NCI-H446 (cell line): ENCODE data around the gene C1orf226.

Experiments used
- DNase-seq, 2 experiments: peaks; one replicate each; lab custom pipeline; 2025; lab: John Stamatoyannopoulos, UW

Gene C1orf226

GRCh38 chr1:162384601-162385279 lies 3.2 kb downstream of the C1orf226 start:
- no peak for DNase-seq

GRCh38 chr1:162385280-162385623 lies 3.7 kb downstream of the C1orf226 start:
- DNase-seq = no peak

DNA sequence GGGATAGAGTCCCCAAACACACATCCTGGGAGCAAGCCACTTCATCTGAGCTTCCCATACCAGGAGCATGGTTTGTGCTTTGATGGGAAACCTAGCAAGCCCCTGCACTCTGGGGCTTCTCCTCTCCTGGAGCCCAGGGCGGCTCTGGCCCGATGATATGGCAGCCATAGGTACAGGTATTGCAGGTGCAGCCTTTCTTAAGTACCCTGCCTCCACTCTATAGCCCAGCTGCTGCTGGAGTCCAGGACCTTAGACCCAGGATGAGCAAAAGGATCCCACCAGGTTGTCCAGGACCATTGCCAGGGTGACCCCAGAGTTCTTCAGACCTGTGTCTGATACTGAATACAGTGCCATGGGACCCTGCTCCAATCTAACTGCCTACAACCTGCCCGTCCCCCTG lies 4.2 kb downstream of the C1orf226 start:
- DNase-seq = no peak

DNA sequence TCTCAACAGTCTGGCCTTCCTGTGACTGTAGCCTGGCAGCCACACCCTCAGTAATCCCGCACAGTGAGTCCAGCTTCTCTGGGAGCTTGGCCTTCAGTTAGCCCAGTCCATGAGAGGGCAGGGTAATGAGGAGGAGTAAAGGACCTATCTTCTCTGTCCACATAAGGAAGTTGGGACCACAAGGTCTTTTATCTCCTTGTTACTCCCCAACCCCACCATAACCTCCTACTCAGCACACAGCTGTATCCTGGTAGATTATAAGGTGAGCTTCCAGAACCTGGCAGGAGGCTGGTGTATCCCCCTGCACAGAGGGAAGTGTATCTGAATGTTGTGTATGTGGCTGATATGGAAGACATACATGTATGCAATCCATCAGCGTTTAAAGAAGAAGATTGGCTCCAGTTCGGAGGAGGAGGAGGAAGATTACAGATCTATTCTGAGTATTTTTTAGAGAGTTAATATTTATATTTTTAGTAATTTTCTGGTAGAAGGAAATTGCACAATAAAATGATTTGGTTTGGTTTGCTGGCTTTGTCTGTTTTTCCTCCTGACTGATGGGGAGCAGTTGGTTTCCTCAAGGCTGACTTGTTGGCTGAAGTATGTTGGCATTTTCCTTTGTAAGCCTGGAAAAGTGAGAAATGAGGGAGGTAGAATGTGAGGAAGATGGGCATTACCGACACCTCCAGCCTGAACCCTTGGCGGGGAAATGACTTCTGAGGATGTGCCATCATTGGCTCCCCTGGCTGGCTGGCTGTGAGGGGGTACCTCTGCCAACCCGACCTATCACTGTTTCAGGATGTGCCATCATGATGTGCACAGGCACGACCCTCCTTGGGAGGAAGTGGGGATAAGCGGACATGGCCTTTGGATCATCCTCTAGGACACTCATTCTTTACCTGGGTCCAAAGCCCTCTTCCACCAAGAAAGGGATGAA lies 5.0 kb downstream of the C1orf226 start:
- no peak for DNase-seq

DNA sequence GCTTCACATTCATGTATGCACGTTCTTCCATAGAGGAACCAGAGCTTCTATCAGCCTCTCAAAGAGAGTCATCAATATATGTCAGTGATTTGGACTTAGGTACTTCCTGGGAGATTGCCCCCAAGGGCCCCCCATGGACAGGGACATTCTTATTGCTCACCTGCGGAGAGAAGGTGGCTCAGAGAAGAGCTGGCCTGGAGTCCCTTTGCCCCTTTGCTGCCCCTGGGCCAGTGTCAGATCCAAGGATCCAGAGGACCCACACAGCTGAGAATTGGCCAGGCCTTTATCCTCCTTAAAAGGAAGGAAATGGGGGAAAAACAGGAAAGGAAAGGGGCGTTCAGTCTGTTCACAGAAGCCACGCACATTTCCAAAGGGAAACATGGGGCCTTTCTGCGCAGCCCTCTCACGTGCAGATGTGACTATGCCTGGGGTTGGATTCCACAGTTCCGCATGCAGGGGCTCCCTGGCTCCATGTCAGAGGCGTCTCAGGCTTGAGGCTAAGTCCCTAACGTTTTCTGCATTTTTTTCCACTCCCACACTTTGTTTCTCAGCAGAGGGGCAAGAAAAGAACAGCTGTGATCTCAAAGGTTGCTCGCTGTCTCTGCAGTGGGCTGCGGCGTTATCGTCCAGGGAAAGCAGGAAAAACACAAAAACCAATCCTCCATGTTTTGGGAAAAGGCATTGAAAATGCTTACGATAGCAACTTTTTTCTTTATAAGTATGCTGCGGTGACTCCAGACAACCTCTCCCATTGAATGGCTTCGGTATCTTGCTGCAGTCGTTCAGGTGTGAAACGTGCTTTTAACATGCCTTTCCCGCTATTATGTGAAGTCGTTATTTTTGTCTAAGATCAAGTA lies 5.9 kb downstream of the C1orf226 start:
- DNase-seq = no peak

GRCh38 chr1:162388083-162388594 lies 6.6 kb downstream of the C1orf226 start:
- DNase-seq = no peak

DNA sequence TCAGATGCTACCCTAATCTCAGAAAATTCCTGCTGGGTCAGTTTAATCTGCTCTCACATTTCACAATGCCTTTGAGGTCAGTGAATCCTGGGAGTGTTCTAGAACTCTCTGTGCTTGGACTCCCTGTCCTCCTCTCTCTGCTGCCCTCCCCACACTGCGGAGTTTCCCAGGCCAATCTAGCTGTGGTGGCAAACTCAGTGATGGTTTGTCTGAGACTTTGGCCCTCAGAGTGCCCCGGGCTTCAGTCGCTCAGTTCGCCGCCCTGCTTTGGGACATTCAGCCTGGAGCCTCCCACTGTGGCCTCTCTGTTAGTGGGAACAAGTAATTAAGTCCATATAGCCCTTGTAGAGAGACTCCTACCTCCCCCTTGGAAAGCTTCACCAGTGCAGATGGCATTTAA lies 7.1 kb downstream of the C1orf226 start:
- DNase-seq = no peak

DNA sequence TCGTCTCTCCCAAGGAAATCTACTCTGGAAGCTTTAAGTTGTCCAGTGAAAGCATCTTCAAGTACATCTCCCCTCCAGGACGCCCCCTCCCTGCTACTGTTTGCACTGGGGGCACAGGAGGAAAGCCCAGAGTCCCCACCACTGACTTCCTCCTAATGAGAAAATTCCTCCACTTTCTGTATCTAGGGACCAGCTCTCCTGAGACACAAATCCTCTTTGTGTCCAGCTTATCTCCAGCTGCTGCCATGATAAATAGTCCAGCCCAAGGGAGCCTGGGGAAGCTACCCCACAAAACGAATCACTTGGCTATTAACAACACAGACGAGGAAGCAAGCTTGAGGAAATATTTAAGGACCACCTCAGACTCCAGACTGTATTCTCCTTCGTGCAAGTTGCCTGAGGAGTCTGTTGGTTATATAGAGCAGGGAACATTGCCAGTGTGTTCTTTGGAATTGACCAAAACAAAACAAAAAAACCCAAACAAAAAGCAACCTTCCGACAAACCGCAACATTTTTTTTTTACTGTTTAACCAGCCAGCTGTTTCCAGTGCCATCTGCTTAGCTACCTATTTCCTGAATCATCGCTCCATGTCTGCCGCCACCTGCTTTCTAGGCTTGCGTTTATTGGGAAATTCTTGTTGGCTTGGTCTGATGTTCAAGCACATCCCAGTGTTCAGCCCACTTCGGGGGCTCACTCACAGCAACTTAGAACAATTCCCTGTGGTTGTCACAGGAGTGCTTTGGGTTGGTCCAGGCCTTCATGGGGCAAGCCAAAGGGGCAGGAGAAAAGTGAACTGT lies 7.7 kb downstream of the C1orf226 start:
- DNase-seq = no peak

DNA sequence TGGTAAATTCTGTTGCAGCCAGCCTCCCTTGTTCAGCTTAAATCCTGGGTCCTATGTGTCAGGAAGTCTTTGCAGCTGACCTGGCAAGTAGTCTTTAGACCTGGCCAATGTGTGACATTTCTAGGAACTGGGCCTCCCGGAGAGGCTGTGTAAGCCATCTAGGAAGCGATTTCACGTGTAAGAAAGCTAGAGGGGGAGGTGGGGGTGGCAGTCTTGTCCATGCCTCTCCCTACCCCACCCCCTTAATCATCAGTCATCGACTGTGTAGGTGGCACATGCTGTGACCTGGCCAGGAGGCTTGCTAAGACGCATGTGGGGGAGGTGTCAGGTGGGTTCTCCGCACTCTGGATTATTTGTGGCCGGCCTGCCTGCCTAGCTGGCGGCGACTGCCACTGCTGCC lies 8.4 kb downstream of the C1orf226 start:
- no peak for DNase-seq

DNA sequence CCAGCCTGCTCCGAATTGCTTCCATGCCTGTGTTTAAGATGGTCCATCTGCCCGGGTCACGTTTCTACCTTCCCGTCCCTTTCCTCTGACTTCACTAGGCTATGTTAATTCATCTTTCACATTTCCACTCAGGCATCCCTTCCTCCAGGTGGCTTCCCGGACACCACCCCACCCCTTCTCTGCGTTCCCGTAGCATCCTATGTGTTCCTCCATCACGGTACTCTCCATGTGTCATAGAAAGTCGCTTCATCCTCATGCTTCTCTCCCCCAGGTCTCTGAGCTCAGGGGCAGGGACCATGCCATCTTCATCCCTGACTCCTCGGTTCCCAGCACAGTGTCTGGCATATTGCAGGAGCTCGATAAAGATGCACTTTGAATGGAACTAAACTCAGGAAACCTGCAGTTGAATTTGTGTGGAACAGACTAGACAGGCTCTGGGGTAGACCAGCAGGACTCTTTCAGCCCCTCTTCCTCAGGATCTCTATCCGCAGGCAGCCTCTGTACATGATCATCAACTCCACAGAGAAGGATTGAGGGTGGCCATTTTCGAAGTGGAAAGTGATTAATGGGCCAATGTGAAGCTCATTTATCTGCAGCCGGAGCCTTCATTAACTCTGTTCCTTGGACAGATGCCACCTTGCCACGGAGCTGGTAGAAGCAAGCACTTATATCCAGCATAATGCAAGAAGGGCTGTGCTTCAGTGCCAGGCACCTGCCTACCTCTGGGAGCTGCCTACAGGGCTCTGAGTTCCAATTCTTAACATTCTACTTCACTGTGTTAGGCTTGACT lies 9.1 kb downstream of the C1orf226 start:
- DNase-seq = peak in 1 of 2 experiments; percentile 15

- peak in 1 of 2 experiments; percentile 52 for DNase-seq
These were observed 10.4 kb downstream of the C1orf226 start for GRCh38 chr1:162391790-162392563.

GRCh38 chr1:162396201-162396906 lies 14.8 kb downstream of the C1orf226 start:
- DNase-seq = no peak

DNA sequence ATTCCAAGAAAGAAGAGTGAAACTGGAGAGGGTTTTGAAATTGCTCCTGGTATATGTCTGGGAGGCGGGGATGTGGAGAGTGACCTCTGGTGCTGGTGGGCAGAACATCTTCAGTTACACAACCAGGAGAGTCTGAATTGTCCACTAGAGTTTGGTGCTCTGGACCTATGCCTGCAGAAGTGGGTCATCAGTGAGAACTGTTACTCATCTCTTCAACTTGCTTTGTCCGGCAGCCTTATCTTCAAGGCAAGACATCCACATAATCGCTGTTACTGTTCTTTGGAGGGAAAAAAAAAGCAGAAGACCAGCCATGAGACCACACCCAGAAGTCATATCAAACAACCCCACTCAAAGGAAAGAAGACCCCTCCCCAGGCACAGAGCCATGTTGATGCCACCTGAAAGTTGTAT lies 15.5 kb downstream of the C1orf226 start:
- DNase-seq = no peak

DNA sequence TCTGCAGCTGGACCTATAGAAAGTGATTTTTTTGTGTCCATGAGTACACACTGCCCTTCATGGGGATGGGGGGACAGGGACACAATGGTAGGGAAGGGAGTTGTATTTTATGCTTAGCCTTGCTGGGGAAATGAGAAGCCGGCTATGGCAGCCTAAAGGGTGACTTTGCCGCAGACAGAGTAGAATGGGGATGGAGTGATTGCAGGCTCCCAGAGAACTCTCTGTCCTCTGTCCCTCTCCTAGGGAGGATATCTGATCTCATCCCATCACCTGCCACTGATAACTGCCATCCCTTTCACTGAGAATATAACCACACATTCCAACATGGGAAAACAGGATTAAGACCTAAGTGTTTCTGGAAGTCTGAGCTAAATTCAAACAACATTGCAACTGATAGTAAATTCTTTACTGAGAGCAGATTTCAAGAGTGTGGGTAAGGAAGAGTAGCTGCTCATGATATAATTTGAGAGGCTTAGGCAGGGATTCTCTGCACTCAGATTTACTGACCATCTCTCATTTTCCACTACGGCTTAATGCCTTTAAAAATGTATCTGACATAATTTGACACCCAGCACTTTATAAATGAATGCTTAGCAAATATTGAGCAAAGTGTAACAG lies 16.5 kb downstream of the C1orf226 start:
- DNase-seq = no peak

GRCh38 chr1:162398999-162399580 lies 17.6 kb downstream of the C1orf226 start:
- DNase-seq = no peak

DNA sequence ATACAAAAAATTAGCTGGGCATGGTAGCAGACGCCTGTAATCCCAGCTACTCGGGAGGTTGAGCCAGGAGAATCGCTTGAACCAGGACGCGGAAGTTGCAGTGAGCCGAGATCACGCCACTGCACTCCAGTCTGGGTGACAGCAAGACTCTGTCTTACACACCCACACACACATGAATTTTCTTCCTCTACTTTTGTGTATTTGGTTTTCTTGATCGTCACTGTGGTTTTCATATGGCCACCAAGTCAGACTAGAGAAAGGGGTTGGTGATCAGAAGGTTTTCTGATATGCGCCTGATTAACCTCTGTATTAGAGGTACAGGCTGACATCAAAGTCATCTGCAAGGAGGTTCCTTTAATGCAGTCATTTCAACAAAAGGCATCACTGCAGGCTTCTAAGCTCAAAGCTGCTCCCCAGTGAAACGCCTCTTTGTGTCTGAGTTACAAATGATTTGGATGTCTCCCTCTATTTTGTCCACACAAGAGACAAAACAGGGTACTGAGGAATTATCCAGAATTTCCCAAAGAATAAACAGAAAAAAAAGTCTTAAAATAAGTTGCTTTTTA lies 19.3 kb downstream of the C1orf226 start:
- DNase-seq = no peak

GRCh38 chr1:162404550-162405160 lies 23.1 kb downstream of the C1orf226 start:
- DNase-seq = no peak
